Fibroblast of gingiva (primary cell): ENCODE data around the gene RBM18.

Experiments used
- DNase-seq: peaks from one replicate; pipeline ENCODE4 v3.0.0-alpha.2; 2011; ENCODE audit warnings: low read depth

Gene RBM18

GRCh38 chr9:122264360-122265148, at the start of gene RBM18, which contains the start of gene MRRF:
Gene RBM18, minus strand, starts transcription at chr9:122264840. Its CDS starts 3,348 bp downstream, at chr9:122261492.
Gene MRRF, plus strand, starts transcription at chr9:122264882. Its CDS starts 6,010 bp downstream, at chr9:122270892.
- peak; percentile 90 for DNase-seq

GRCh38 chr9:122314165-122314564, 49.5 kb upstream of the RBM18 start:
- no peak for DNase-seq

- DNase-seq: peak; percentile 61
Measured at GRCh38 chr9:122309861-122310260, 45.2 kb upstream of the RBM18 start.

GRCh38 chr9:122307925-122308324, 43.3 kb upstream of the RBM18 start:
- no peak for DNase-seq

- DNase-seq: no peak
Measured at GRCh38 chr9:122307061-122307460, 42.4 kb upstream of the RBM18 start.

GRCh38 chr9:122302237-122303093, 37.8 kb upstream of the RBM18 start:
- peak; percentile 6 for DNase-seq

- DNase-seq: no peak
Measured at GRCh38 chr9:122297512-122297911, 32.9 kb upstream of the RBM18 start.

- DNase-seq: no peak
Measured at GRCh38 chr9:122294531-122294930, 29.9 kb upstream of the RBM18 start.

GRCh38 chr9:122291458-122291857, 26.8 kb upstream of the RBM18 start:
- DNase-seq: peak; percentile 23

GRCh38 chr9:122287214-122287720, 22.6 kb upstream of the RBM18 start:
- DNase-seq: no peak

GRCh38 chr9:122286764-122287163, 22.1 kb upstream of the RBM18 start:
- no peak for DNase-seq

GRCh38 chr9:122281368-122281767, 16.7 kb upstream of the RBM18 start:
- DNase-seq: no peak

GRCh38 chr9:122277285-122277897, 12.8 kb upstream of the RBM18 start:
- DNase-seq: no peak

- DNase-seq: no peak
Measured at GRCh38 chr9:122276096-122276495, 11.5 kb upstream of the RBM18 start.

- DNase-seq: no peak
Measured at GRCh38 chr9:122274055-122274454, 9.4 kb upstream of the RBM18 start.

GRCh38 chr9:122268041-122268814, 3.6 kb upstream of the RBM18 start:
- no peak for DNase-seq

- DNase-seq: peak; percentile 23
Measured at GRCh38 chr9:122265149-122265915, 692 bp upstream of the RBM18 start.

GRCh38 chr9:122263699-122264349, 816 bp downstream of the RBM18 start:
- DNase-seq: peak; percentile 2

- no peak for DNase-seq
Measured at GRCh38 chr9:122262073-122262472, 2.6 kb downstream of the RBM18 start.

- DNase-seq: peak; percentile 94
Measured at GRCh38 chr9:122261469-122261881, 3.2 kb downstream of the RBM18 start.
